Ovary (tissue), 9 donors: ENCODE data around the gene ICAM4. TPM values are rescaled to one million over a fixed set of nuclear protein-coding genes. Genes with fewer than 3 reads are reported as not detected.

ENCODE experiments used
- DNase-seq, 5 donors: peaks; one replicate each; pipeline ENCODE4 v3.0.0-alpha.2; 2019 to 2020
- H3K27ac ChIP-seq, 2 donors: fragments of 200-600 bp; one replicate each; pipeline versions ENCODE4 v1.5.1 to v1.8.0; 2019 to 2022
- H3K27me3 ChIP-seq: fragments of 200-600 bp; one replicate; pipeline ENCODE4 v1.8.0; 2022
- H3K36me3 ChIP-seq: fragments of 200-600 bp; sonication (generic); one replicate; pipeline ENCODE4 v1.5.1; 2019
- H3K4me1 ChIP-seq: one replicate; pipeline ENCODE4 v1.8.1; 2013; ENCODE audit warnings: mild to moderate bottlenecking, moderate library complexity; ENCODE audit not compliant: insufficient read depth
- H3K4me3 ChIP-seq: fragments of 200-600 bp; sonication (generic); one replicate; pipeline ENCODE4 v1.5.1; 2017
- H3K9me3 ChIP-seq, 2 donors: fragments of 200-600 bp in 1 of 2; sonication (generic) in 1 of 2; one replicate each; pipeline versions ENCODE4 v1.5.1 to v1.8.1; 2013 to 2019; ENCODE audit warnings: mild to moderate bottlenecking in 1 of 2, moderate library complexity in 1 of 2
- CTCF ChIP-seq, 3 donors: fragments of 450-650 bp in 2 of 3; fragments of 200-600 bp in 1 of 3; IDR thresholded peaks; one replicate each; pipeline versions ENCODE4 v1.5.1 to v1.8.0; 2016 to 2022; ENCODE audit warnings: antibody characterized with exemption in 3 of 3, mild to moderate bottlenecking in 1 of 3
- EP300 ChIP-seq: sonication (generic); formaldehyde crosslinking; IDR thresholded peaks from one replicate; pipeline ENCODE4 v1.6.1; 2017; ENCODE audit warnings: antibody characterized with exemption
- POLR2A ChIP-seq: fragments of 450-650 bp; IDR thresholded peaks from one replicate; pipeline ENCODE4 v1.6.1; 2017; ENCODE audit warnings: antibody characterized with exemption, mild to moderate bottlenecking, moderate library complexity
- WGBS, 3 donors: extraction: QIAGEN DNeasy Blood & Tissue Kit in 1 of 3; methylation state at CpG; one replicate each; pipeline versions ENCODE4 v1.1.5 to v1.1.7; 2013 to 2017; 5-methylcytosine and 5-hydroxymethylcytosine counted together
- intact Hi-C, 4 donors: fragments of 100-400 bp; cut with DNase I; formaldehyde crosslinking; loops; one replicate each; pipeline versions ENCODE4 v1.11.0 to v1.15.1; 2022 to 2023
- polyA plus RNA-seq, 2 donors: library from polyadenylated mRNA; stranded (reverse); fragments of 200-250 nt in 1 of 2; fragments of 350-450 nt in 1 of 2; fragmentation: Illumina TruSeq in 1 of 2; extraction: RNeasy Lipid Tissue Mini Kit (QIAGEN cat#74804) in 1 of 2; gene quantifications; one replicate each; pipeline ENCODE4 v1.2.3, GENCODE V29; 2013 to 2014
- total RNA-seq, 7 donors: library from RNA; depleted of rRNA in 2 of 7; stranded (reverse); fragments of >200 nt in 2 of 7; fragmentation: NEBNext Ultra II Directional in 3 of 7; extraction: Animal tissue kit (Norgen Biotek cat#: 25700) in 3 of 7; gene quantifications; one replicate each; pipeline versions ENCODE4 v1.1.0 to v1.2.4, GENCODE V29; 2016 to 2023
- donor health status: DM: no; HTN: no; CAD: no; lungs with moderate emphysema.
- donor health status: DM: no; HTN: no; CAD: no.
- donor health status: Bipolar disorder and iron deficiency.
- donor health status: DM: yes; HTN: yes; CAD: no.
- donor health status: DM: no; HTN: no; CAD: no.
- donor health status: DM: yes; HTN: yes; CAD: no.

Gene ICAM4
- total and polyA plus RNA-seq, 9 donors = 0.17 to 3.3 (median 0.47) TPM

GRCh38 chr19:10283301-10284064 lies 3.3 kb upstream of the ICAM4 start:
- no peak for TF ChIP-seq EP300
- TF ChIP-seq CTCF (IDR thresholded peaks at IDR 0.05) = no peak
- no peaks in the 10 kb centered on the region for H3K27me3 ChIP-seq
- 75 to 77% (median 77%) methylated on average over 23 of the region's 23 CpGs for WGBS, 3 donors

GRCh38 chr19:10284065-10284959 lies 2.4 kb upstream of the ICAM4 start:
- H3K4me3 ChIP-seq = no peak overlapping the region
- TF ChIP-seq CTCF (IDR thresholded peaks at IDR 0.05) (no peak), EP300 (no peak), POLR2A (no peak)
- H3K4me1 ChIP-seq = peaks cover 6% of the 10 kb centered on the region
- no peaks in the 10 kb centered on the region for H3K27me3 ChIP-seq
- 91 to 93% (median 91%) methylated on average over 33 to 34 of the region's 34 CpGs for WGBS, 3 donors
- DNase-seq = no peak
- intact Hi-C loops = no loop called here
- no peaks in the 10 kb centered on the region for H3K36me3 ChIP-seq
- H3K27ac ChIP-seq = no peak overlapping the region
- H3K9me3 ChIP-seq = no peaks in the 10 kb centered on the region

More at GRCh38 chr19:10283301-10284064, 3.3 kb upstream of the ICAM4 start:
- intact Hi-C loops = no loop called here
- H3K27ac ChIP-seq = no peak overlapping the region
- no peak overlapping the region for H3K4me3 ChIP-seq
- no peaks in the 10 kb centered on the region for H3K9me3 ChIP-seq
- H3K4me1 ChIP-seq = peaks cover 1% of the 10 kb centered on the region
- DNase-seq = no peak
- H3K36me3 ChIP-seq = no peaks in the 10 kb centered on the region

- Histone ChIP-seq H3K9me3 (no peaks in the 10 kb centered on the region), H3K36me3 (no peaks in the 10 kb centered on the region), H3K4me3 (no peak overlapping the region), H3K27ac (no peak overlapping the region), H3K4me1 (peaks cover 6% of the 10 kb centered on the region), H3K27me3 (no peaks in the 10 kb centered on the region)
- no peak for DNase-seq
- no peak for TF ChIP-seq POLR2A
- no peak for TF ChIP-seq CTCF (IDR thresholded peaks at IDR 0.05)
- TF ChIP-seq EP300 = no peak
- intact Hi-C loops = no loop called here
- 92 to 97% (median 94%) methylated on average over 13 of the region's 13 CpGs for WGBS, 3 donors
These were observed 1.8 kb upstream of the ICAM4 start for GRCh38 chr19:10284960-10285278.

GRCh38 chr19:10285393-10285792 lies 1.4 kb upstream of the ICAM4 start:
- H3K4me1 ChIP-seq = peaks cover 8% of the 10 kb centered on the region
- TF ChIP-seq CTCF (IDR thresholded peaks at IDR 0.05) (no peak), POLR2A (no peak), EP300 (no peak)

More at GRCh38 chr19:10285393-10285792, 1.4 kb upstream of the ICAM4 start:
- intact Hi-C loops = no loop called here
- Histone ChIP-seq H3K9me3 (no peaks in the 10 kb centered on the region), H3K4me3 (no peak overlapping the region), H3K36me3 (no peaks in the 10 kb centered on the region), H3K27me3 (no peaks in the 10 kb centered on the region), H3K27ac (no peak overlapping the region)
- no peak for DNase-seq
- 91 to 93% (median 93%) methylated on average over 4 of the region's 4 CpGs for WGBS, 3 donors
